Activated naive CD8-positive, alpha-beta T cell treated with anti-CD3 and anti-CD28 coated beads, Interleukin-2, amount 10 ng/mL, durations not matched to agents 7 days and 5 days (primary cell): ENCODE measurements around the gene PARVB. TPM values are rescaled to one million over a fixed set of nuclear protein-coding genes. Genes with fewer than 3 reads are reported as not detected.

Experiments
- ATAC-seq: fragments of 150-1000 bp; cut with Tn5 transposase; one replicate; pipeline ENCODE4 v1.10.0; 2021; ENCODE audit warnings: low read depth, moderate library complexity
- POLR2A ChIA-PET: fragments of 350-600 bp; sonication (Branson Sonifier 250); formaldehyde crosslinking; loops from one replicate; lab custom pipeline; 2021; ENCODE audit warnings: antibody characterized with exemption; lab: Charles Lee
- DNase-seq: peaks from one replicate; pipeline ENCODE4 v3.0.0; 2021
- H3K27ac Mint-ChIP-seq: one replicate; pipeline ENCODE4 v1.8.0; 2022; ENCODE audit warnings: mild to moderate bottlenecking, mixed read lengths
- H3K27me3 Mint-ChIP-seq: one replicate; pipeline ENCODE4 v1.8.0; 2022; ENCODE audit warnings: mild to moderate bottlenecking, moderate library complexity, mixed read lengths
- H3K36me3 Mint-ChIP-seq: one replicate; pipeline ENCODE4 v1.8.0; 2021; ENCODE audit warnings: mild to moderate bottlenecking, mixed read lengths
- H3K4me1 Mint-ChIP-seq: one replicate; pipeline ENCODE4 v1.8.0; 2021; ENCODE audit warnings: mixed read lengths
- H3K4me3 Mint-ChIP-seq: one replicate; pipeline ENCODE4 v1.8.0; 2022; ENCODE audit warnings: mild to moderate bottlenecking, moderate library complexity, mixed read lengths
- H3K9me3 Mint-ChIP-seq: one replicate; pipeline ENCODE4 v1.8.0; 2021; ENCODE audit warnings: mixed read lengths
- total RNA-seq, 2 experiments: library from RNA; stranded (reverse); gene quantifications; one replicate each; pipeline ENCODE4 v1.2.3, GENCODE V29; 2021

Gene PARVB
- total RNA-seq, 2 experiments from 2014 or later: 39.6 to 40.7 TPM

- H3K36me3 Mint-ChIP-seq: peaks cover 42% of the 10 kb centered on the region
- peaks cover 11% of the 10 kb centered on the region for H3K4me1 Mint-ChIP-seq
- POLR2A ChIA-PET: no interaction called here
- no peak for ATAC-seq
- no peak overlapping the region for H3K27ac Mint-ChIP-seq
- H3K9me3 Mint-ChIP-seq: peaks cover 12% of the 10 kb centered on the region
- no peak overlapping the region for H3K4me3 Mint-ChIP-seq
- DNase-seq: no peak
- no peaks in the 10 kb centered on the region for H3K27me3 Mint-ChIP-seq
These were observed 101.3 kb downstream of the PARVB start for GRCh38 chr22:44125421-44125820.

- ATAC-seq (no peak), DNase-seq (no peak)
- Mint-ChIP-seq H3K9me3 (peaks cover 12% of the 10 kb centered on the region), H3K36me3 (peaks cover 35% of the 10 kb centered on the region), H3K27ac (no peak overlapping the region), H3K4me3 (no peak overlapping the region), H3K4me1 (peaks cover 14% of the 10 kb centered on the region), H3K27me3 (no peaks in the 10 kb centered on the region)
- POLR2A ChIA-PET: no interaction called here
These were observed 102.7 kb downstream of the PARVB start for GRCh38 chr22:44126807-44127206.

GRCh38 chr22:44127356-44127755, 103.3 kb downstream of the PARVB start:
- ATAC-seq: no peak
- H3K9me3 Mint-ChIP-seq: peaks cover 12% of the 10 kb centered on the region
- POLR2A ChIA-PET: no interaction called here
- DNase-seq: no peak
- H3K4me1 Mint-ChIP-seq: peaks cover 14% of the 10 kb centered on the region
- no peak overlapping the region for H3K4me3 Mint-ChIP-seq
- peaks cover 32% of the 10 kb centered on the region for H3K36me3 Mint-ChIP-seq
- H3K27me3 Mint-ChIP-seq: no peaks in the 10 kb centered on the region
- no peak overlapping the region for H3K27ac Mint-ChIP-seq

GRCh38 chr22:44128958-44129618, 105.0 kb downstream of the PARVB start:
- POLR2A ChIA-PET: no interaction called here
- Mint-ChIP-seq H3K27ac (no peak overlapping the region), H3K27me3 (no peaks in the 10 kb centered on the region), H3K36me3 (peaks cover 30% of the 10 kb centered on the region), H3K4me3 (no peak overlapping the region), H3K9me3 (peaks cover 10% of the 10 kb centered on the region), H3K4me1 (peaks cover 12% of the 10 kb centered on the region)
- no peak for ATAC-seq
- DNase-seq: no peak

GRCh38 chr22:44129619-44129976, 105.5 kb downstream of the PARVB start:
- no peaks in the 10 kb centered on the region for H3K27me3 Mint-ChIP-seq
- POLR2A ChIA-PET: interaction anchor here (1.2 kb wide), 1 partner anchor 51 kb away, joined by 3 read pairs; the partner anchor contains the start of gene PARVG
- no peak overlapping the region for H3K4me3 Mint-ChIP-seq
- peaks cover 33% of the 10 kb centered on the region for H3K36me3 Mint-ChIP-seq
- ATAC-seq (no peak), DNase-seq (no peak)
- H3K9me3 Mint-ChIP-seq: peaks cover 10% of the 10 kb centered on the region
- no peak overlapping the region for H3K27ac Mint-ChIP-seq
- peaks cover 12% of the 10 kb centered on the region for H3K4me1 Mint-ChIP-seq

- H3K27ac Mint-ChIP-seq: peak overlapping the region; percentile 64
- peak overlapping the region; percentile 51 for H3K4me3 Mint-ChIP-seq
- POLR2A ChIA-PET: interaction anchor here (1.2 kb wide), 1 partner anchor 51 kb away, joined by 3 read pairs; the partner anchor contains the start of gene PARVG
- DNase-seq (no peak), ATAC-seq (no peak)
- peaks cover 32% of the 10 kb centered on the region for H3K36me3 Mint-ChIP-seq
- peaks cover 12% of the 10 kb centered on the region for H3K4me1 Mint-ChIP-seq
- H3K9me3 Mint-ChIP-seq: peaks cover 10% of the 10 kb centered on the region
- H3K27me3 Mint-ChIP-seq: no peaks in the 10 kb centered on the region
These were observed 106.1 kb downstream of the PARVB start for GRCh38 chr22:44130076-44130711.

GRCh38 chr22:44131412-44131811, 107.3 kb downstream of the PARVB start:
- Mint-ChIP-seq H3K4me1 (peaks cover 12% of the 10 kb centered on the region), H3K27ac (no peak overlapping the region), H3K27me3 (no peaks in the 10 kb centered on the region), H3K9me3 (peaks cover 11% of the 10 kb centered on the region), H3K4me3 (no peak overlapping the region), H3K36me3 (peaks cover 33% of the 10 kb centered on the region)
- DNase-seq (no peak), ATAC-seq (no peak)
- POLR2A ChIA-PET: no interaction called here

GRCh38 chr22:44131989-44132685, 108.0 kb downstream of the PARVB start:
- Mint-ChIP-seq H3K36me3 (peaks cover 35% of the 10 kb centered on the region), H3K27ac (no peak overlapping the region), H3K9me3 (peaks cover 14% of the 10 kb centered on the region), H3K4me1 (peaks cover 15% of the 10 kb centered on the region), H3K27me3 (no peaks in the 10 kb centered on the region), H3K4me3 (no peak overlapping the region)
- POLR2A ChIA-PET: no interaction called here
- DNase-seq: no peak
- ATAC-seq: no peak

- peaks cover 37% of the 10 kb centered on the region for H3K36me3 Mint-ChIP-seq
- no peaks in the 10 kb centered on the region for H3K27me3 Mint-ChIP-seq
- ATAC-seq (no peak), DNase-seq (no peak)
- H3K9me3 Mint-ChIP-seq: peaks cover 12% of the 10 kb centered on the region
- peaks cover 13% of the 10 kb centered on the region for H3K4me1 Mint-ChIP-seq
- POLR2A ChIA-PET: no interaction called here
- H3K27ac Mint-ChIP-seq: no peak overlapping the region
- H3K4me3 Mint-ChIP-seq: no peak overlapping the region
These were observed 108.6 kb downstream of the PARVB start for GRCh38 chr22:44132724-44133123.

- Mint-ChIP-seq H3K4me1 (peaks cover 13% of the 10 kb centered on the region), H3K27ac (no peak overlapping the region), H3K27me3 (no peaks in the 10 kb centered on the region), H3K4me3 (no peak overlapping the region), H3K9me3 (peaks cover 14% of the 10 kb centered on the region), H3K36me3 (peaks cover 42% of the 10 kb centered on the region)
- DNase-seq (no peak), ATAC-seq (no peak)
- POLR2A ChIA-PET: no interaction called here
These were observed 109.1 kb downstream of the PARVB start for GRCh38 chr22:44133161-44133560.

GRCh38 chr22:44133901-44134571, 109.9 kb downstream of the PARVB start:
- no peak overlapping the region for H3K27ac Mint-ChIP-seq
- H3K9me3 Mint-ChIP-seq: peaks cover 14% of the 10 kb centered on the region
- no peak overlapping the region for H3K4me3 Mint-ChIP-seq
- ATAC-seq (no peak), DNase-seq (no peak)
- H3K27me3 Mint-ChIP-seq: no peaks in the 10 kb centered on the region
- POLR2A ChIA-PET: no interaction called here
- H3K36me3 Mint-ChIP-seq: peaks cover 45% of the 10 kb centered on the region
- H3K4me1 Mint-ChIP-seq: peaks cover 13% of the 10 kb centered on the region

GRCh38 chr22:44136112-44136511, 112.0 kb downstream of the PARVB start:
- peaks cover 3% of the 10 kb centered on the region for H3K4me1 Mint-ChIP-seq
- H3K4me3 Mint-ChIP-seq: no peak overlapping the region
- DNase-seq (no peak), ATAC-seq (no peak)
- peaks cover 14% of the 10 kb centered on the region for H3K9me3 Mint-ChIP-seq
- no peak overlapping the region for H3K27ac Mint-ChIP-seq
- POLR2A ChIA-PET: interaction anchor here (1.4 kb wide), 1 partner anchor 45 kb away, joined by 3 read pairs; the partner anchor contains the start of gene PARVG
- H3K27me3 Mint-ChIP-seq: no peaks in the 10 kb centered on the region
- peaks cover 44% of the 10 kb centered on the region for H3K36me3 Mint-ChIP-seq

GRCh38 chr22:44136786-44137185, 112.7 kb downstream of the PARVB start:
- POLR2A ChIA-PET: interaction anchor here (1.4 kb wide), 1 partner anchor 45 kb away, joined by 3 read pairs; the partner anchor contains the start of gene PARVG
- Mint-ChIP-seq H3K4me3 (no peak overlapping the region), H3K27me3 (no peaks in the 10 kb centered on the region), H3K36me3 (peaks cover 44% of the 10 kb centered on the region), H3K27ac (no peak overlapping the region), H3K9me3 (peaks cover 14% of the 10 kb centered on the region), H3K4me1 (peaks cover 3% of the 10 kb centered on the region)
- no peak for ATAC-seq
- no peak for DNase-seq
